Liver (tissue), 9 donors: ENCODE results near the gene EDIL3. TPM values are rescaled to one million over a fixed set of nuclear protein-coding genes. Genes with fewer than 3 reads are reported as not detected.

Experiments used
- DNase-seq: peaks from one replicate; pipeline ENCODE4 v3.0.0-alpha.2; 2017; ENCODE audit warnings: low spot score
- H3K27ac ChIP-seq, 2 donors: one replicate each; pipeline ENCODE4 v1.7.0; 2013; ENCODE audit warnings: inconsistent platforms in 2 of 2, low read length in 2 of 2, control low read depth in 1 of 2, low read depth in 1 of 2, mild to moderate bottlenecking in 1 of 2
- H3K27me3 ChIP-seq, 4 donors: one replicate each; pipeline versions ENCODE4 v1.6.1 to v1.7.0; 2013; ENCODE audit warnings: low read length in 3 of 4, inconsistent platforms in 1 of 4, mild to moderate bottlenecking in 1 of 4, moderate library complexity in 1 of 4; ENCODE audit not compliant: control insufficient read depth in 4 of 4, insufficient read depth in 4 of 4
- H3K36me3 ChIP-seq, 4 donors: one replicate each; pipeline versions ENCODE4 v1.6.1 to v1.7.0; 2013; ENCODE audit warnings: low read length in 3 of 4, mild to moderate bottlenecking in 3 of 4, low read depth in 1 of 4, moderate library complexity in 1 of 4; ENCODE audit not compliant: control insufficient read depth in 4 of 4, insufficient read depth in 3 of 4
- H3K4me1 ChIP-seq, 4 donors: one replicate each; pipeline versions ENCODE4 v1.6.1 to v1.7.0; 2013; ENCODE audit warnings: low read length in 3 of 4, mild to moderate bottlenecking in 3 of 4, moderate library complexity in 1 of 4; ENCODE audit not compliant: control insufficient read depth in 4 of 4, insufficient read depth in 4 of 4
- H3K4me3 ChIP-seq, 3 donors: one replicate each; pipeline versions ENCODE4 v1.6.1 to v1.7.0; 2013; ENCODE audit warnings: low read length in 3 of 3, control low read depth in 1 of 3, low read depth in 1 of 3, mild to moderate bottlenecking in 1 of 3
- H3K9ac ChIP-seq, 2 donors: one replicate each; pipeline ENCODE4 v1.7.0; 2013; ENCODE audit warnings: low read length in 2 of 2, mild to moderate bottlenecking in 2 of 2, moderate library complexity in 2 of 2, control low read depth in 1 of 2, low read depth in 1 of 2
- H3K9me3 ChIP-seq, 4 donors: one replicate each; pipeline versions ENCODE4 v1.6.1 to v1.7.0; 2013; ENCODE audit warnings: low read length in 3 of 4; ENCODE audit not compliant: control insufficient read depth in 4 of 4
- ATF3 ChIP-seq: IDR thresholded peaks from 2 replicates; pipeline ENCODE4 v1.6.1; 2016; ENCODE audit warnings: antibody characterized with exemption
- EGR1 ChIP-seq, 2 donors: IDR thresholded peaks; 2 replicates each; pipeline ENCODE4 v1.6.1; 2016 to 2018; ENCODE audit warnings: antibody characterized with exemption in 2 of 2, low read depth in 2 of 2
- FOXA1 ChIP-seq: IDR thresholded peaks from 2 replicates; pipeline ENCODE4 v1.6.1; 2016; ENCODE audit warnings: antibody characterized with exemption
- FOXA2 ChIP-seq: IDR thresholded peaks from 2 replicates; pipeline ENCODE4 v1.6.1; 2016; ENCODE audit warnings: antibody characterized with exemption
- GABPA ChIP-seq, 2 donors: IDR thresholded peaks in 1 of 2; conservative IDR thresholded peaks in 1 of 2; 2 replicates each; pipeline ENCODE4 v1.6.1; 2016; ENCODE audit warnings: antibody characterized with exemption in 2 of 2, mild to moderate bottlenecking in 1 of 2, moderate library complexity in 1 of 2
- HNF4A ChIP-seq, 2 donors: conservative IDR thresholded peaks; 2 replicates each; pipeline ENCODE4 v1.6.1; 2016; ENCODE audit warnings: antibody characterized with exemption in 2 of 2, mild to moderate bottlenecking in 2 of 2
- HNF4G ChIP-seq: IDR thresholded peaks from 2 replicates; pipeline ENCODE4 v1.6.1; 2016; ENCODE audit warnings: antibody characterized with exemption
- JUND ChIP-seq, 2 donors: IDR thresholded peaks; 2 replicates each; pipeline ENCODE4 v1.6.1; 2016; ENCODE audit warnings: antibody characterized with exemption in 2 of 2
- NR2F2 ChIP-seq: IDR thresholded peaks from 2 replicates; pipeline ENCODE4 v1.6.1; 2016; ENCODE audit warnings: antibody characterized with exemption
- RAD21 ChIP-seq, 2 donors: IDR thresholded peaks; 2 replicates each; pipeline ENCODE4 v1.6.1; 2016; ENCODE audit warnings: antibody characterized with exemption in 2 of 2, mild to moderate bottlenecking in 2 of 2
- REST ChIP-seq: IDR thresholded peaks from 2 replicates; pipeline ENCODE4 v1.6.1; 2016; ENCODE audit warnings: antibody characterized with exemption, mild to moderate bottlenecking
- RXRA ChIP-seq, 2 donors: IDR thresholded peaks; 2 replicates each; pipeline ENCODE4 v1.6.1; 2017 to 2018; ENCODE audit warnings: antibody characterized with exemption in 2 of 2, mild to moderate bottlenecking in 1 of 2
- SP1 ChIP-seq: IDR thresholded peaks from 2 replicates; pipeline ENCODE4 v1.6.1; 2018; ENCODE audit warnings: antibody characterized with exemption, mild to moderate bottlenecking
- TAF1 ChIP-seq: conservative IDR thresholded peaks from 2 replicates; pipeline ENCODE4 v1.6.1; 2016; ENCODE audit warnings: antibody characterized with exemption, mild to moderate bottlenecking
- YY1 ChIP-seq: IDR thresholded peaks from 2 replicates; pipeline ENCODE4 v1.6.1; 2016; ENCODE audit warnings: antibody characterized with exemption, mild to moderate bottlenecking
- ZBTB33 ChIP-seq: IDR thresholded peaks from 2 replicates; pipeline ENCODE4 v1.6.1; 2016; ENCODE audit warnings: antibody characterized with exemption
- WGBS: extraction: QIAGEN DNeasy Blood & Tissue Kit; methylation state at CpG from one replicate; pipeline ENCODE4 v1.1.7; 2013; 5-methylcytosine and 5-hydroxymethylcytosine counted together
- polyA plus RNA-seq, 2 donors: library from polyadenylated mRNA; stranded (reverse) in 1 of 2; unstranded in 1 of 2; fragments of 200-250 nt in 1 of 2; fragments of >200 nt in 1 of 2; fragmentation: Nextera tagmentation in 1 of 2; extraction: Ambion mirVana in 1 of 2; gene quantifications; one replicate each; pipeline versions ENCODE4 v1.2.1 to v1.2.3, GENCODE V29; 2013 to 2015
- total RNA-seq, 2 donors: library from RNA; depleted of rRNA; stranded (reverse); fragments of >200 nt; gene quantifications; one replicate each; pipeline ENCODE4 v1.2.3, GENCODE V29; 2014
- TF ChIP-seq, protein P1 (sequence below): IDR thresholded peaks from 2 replicates; pipeline ENCODE4 v1.6.1; 2016; ENCODE audit warnings: antibody characterized with exemption
- TF ChIP-seq, protein P2 (sequence below): fragments of 150-350 bp; IDR thresholded peaks from 2 replicates; pipeline ENCODE4 v1.5.1; 2017; ENCODE audit warnings: improper control_type of control experiment, low read depth, low read length; ENCODE audit not compliant: missing input control
- donor health status: healthy.
- donor health status: healthy.
- donor health status: healthy.
- donor health status: healthy.
- donor health status: healthy.

Gene EDIL3
- total and polyA plus RNA-seq, 4 donors, result 0.33 to 12.0 (median 0.76) TPM

DNA sequence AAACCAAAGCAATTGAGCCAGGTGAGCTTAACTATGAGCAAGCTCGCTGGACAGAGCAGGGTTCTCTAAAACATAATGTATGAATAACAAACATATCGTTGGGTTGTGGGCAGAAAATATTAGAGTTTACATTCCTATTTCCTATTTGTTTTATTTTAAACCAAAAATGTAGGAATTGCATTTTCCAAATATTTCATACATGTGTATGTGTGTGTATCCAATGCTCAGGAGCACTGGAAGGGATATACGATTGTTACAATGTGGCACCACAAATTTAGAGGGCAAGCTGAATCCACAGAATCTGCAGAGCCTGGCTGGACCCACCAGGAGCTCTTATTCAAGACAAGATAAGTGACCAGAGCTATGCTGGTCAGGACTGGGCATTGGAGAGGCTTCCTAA, 338.7 kb downstream of the EDIL3 start:
- no peak overlapping the region for H3K9ac ChIP-seq
- no peak overlapping the region for H3K4me3 ChIP-seq
- no peak overlapping the region for H3K27ac ChIP-seq
- WGBS, result 86% methylated on average over 3 of the region's 3 CpGs
- H3K27me3 ChIP-seq, result no peaks in the 10 kb centered on the region
- no peaks in the 10 kb centered on the region for H3K4me1 ChIP-seq
- TF ChIP-seq ATF3, result no peak
- no peak for TF ChIP-seq RAD21 (IDR thresholded peaks at IDR 0.05)
- TF ChIP-seq HNF4A (conservative IDR thresholded peaks at IDR 0.05), result no peak
- TF ChIP-seq, protein P1, sequence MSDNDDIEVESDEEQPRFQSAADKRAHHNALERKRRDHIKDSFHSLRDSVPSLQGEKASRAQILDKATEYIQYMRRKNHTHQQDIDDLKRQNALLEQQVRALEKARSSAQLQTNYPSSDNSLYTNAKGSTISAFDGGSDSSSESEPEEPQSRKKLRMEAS, result no peak
- no peak for TF ChIP-seq YY1
- TF ChIP-seq RXRA (IDR thresholded peaks at IDR 0.05), result no peak
- TF ChIP-seq HNF4G, result no peak
- TF ChIP-seq, protein P2, sequence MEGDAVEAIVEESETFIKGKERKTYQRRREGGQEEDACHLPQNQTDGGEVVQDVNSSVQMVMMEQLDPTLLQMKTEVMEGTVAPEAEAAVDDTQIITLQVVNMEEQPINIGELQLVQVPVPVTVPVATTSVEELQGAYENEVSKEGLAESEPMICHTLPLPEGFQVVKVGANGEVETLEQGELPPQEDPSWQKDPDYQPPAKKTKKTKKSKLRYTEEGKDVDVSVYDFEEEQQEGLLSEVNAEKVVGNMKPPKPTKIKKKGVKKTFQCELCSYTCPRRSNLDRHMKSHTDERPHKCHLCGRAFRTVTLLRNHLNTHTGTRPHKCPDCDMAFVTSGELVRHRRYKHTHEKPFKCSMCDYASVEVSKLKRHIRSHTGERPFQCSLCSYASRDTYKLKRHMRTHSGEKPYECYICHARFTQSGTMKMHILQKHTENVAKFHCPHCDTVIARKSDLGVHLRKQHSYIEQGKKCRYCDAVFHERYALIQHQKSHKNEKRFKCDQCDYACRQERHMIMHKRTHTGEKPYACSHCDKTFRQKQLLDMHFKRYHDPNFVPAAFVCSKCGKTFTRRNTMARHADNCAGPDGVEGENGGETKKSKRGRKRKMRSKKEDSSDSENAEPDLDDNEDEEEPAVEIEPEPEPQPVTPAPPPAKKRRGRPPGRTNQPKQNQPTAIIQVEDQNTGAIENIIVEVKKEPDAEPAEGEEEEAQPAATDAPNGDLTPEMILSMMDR, result no peak
- TF ChIP-seq SP1, result no peak
- TF ChIP-seq JUND (IDR thresholded peaks at IDR 0.05), result no peak
- no peak for TF ChIP-seq FOXA2
- TF ChIP-seq NR2F2, result no peak
- TF ChIP-seq GABPA (IDR thresholded peaks at IDR 0.05 in 1 of 2, conservative IDR thresholded peaks at IDR 0.05 in 1 of 2), result no peak
- TF ChIP-seq FOXA1, result no peak
- no peak for TF ChIP-seq ZBTB33
- no peak for TF ChIP-seq TAF1
- no peak for TF ChIP-seq EGR1 (IDR thresholded peaks at IDR 0.05; ENCODE audit: low read depth in 2 of 2)
- no peak for TF ChIP-seq REST
- DNase-seq, result no peak
- no peaks in the 10 kb centered on the region for H3K36me3 ChIP-seq
- H3K9me3 ChIP-seq, result no peaks in the 10 kb centered on the region
